GM19193 (cell line): Measurements from ENCODE around the gene KRTAP17-1.
"Not testable (repeated sequence)": the region's sequence is repeated elsewhere in the genome, so short reads cannot be mapped to it uniquely, and the experiment has no call there.

Experiments
- POLR2A ChIP-seq: IDR thresholded peaks from 4 replicates; pipeline ENCODE4 v1.6.1; 2011; ENCODE audit not compliant: insufficient read depth, insufficient read length; ENCODE audit errors: extremely low read depth

The KRTAP17-1 gene

GRCh38 chr17:41315204-41315794 is at the start of gene KRTAP17-1:
Gene KRTAP17-1 (minus strand): TSS chr17:41315710. CDS start chr17:41315650, 60 bp downstream.
- no peak for TF ChIP-seq POLR2A

- TF ChIP-seq POLR2A: no peak
Observed at GRCh38 chr17:41363881-41364280, 48.4 kb upstream of the KRTAP17-1 start.

- TF ChIP-seq POLR2A: no peak
Observed at GRCh38 chr17:41360296-41360995, 44.9 kb upstream of the KRTAP17-1 start.

GRCh38 chr17:41354536-41354935 is 39.0 kb upstream of the KRTAP17-1 start:
- no peak for TF ChIP-seq POLR2A

- no peak for TF ChIP-seq POLR2A
Observed at GRCh38 chr17:41352597-41353366, 37.3 kb upstream of the KRTAP17-1 start.

- no peak for TF ChIP-seq POLR2A
Observed at GRCh38 chr17:41351177-41351576, 35.7 kb upstream of the KRTAP17-1 start.

GRCh38 chr17:41350381-41350878 is 34.9 kb upstream of the KRTAP17-1 start, which contains the start of gene KRT33A:
Gene KRT33A (minus strand): TSS chr17:41350828. CDS start chr17:41350767, 61 bp downstream.
- TF ChIP-seq POLR2A: not testable (repeated sequence)

GRCh38 chr17:41347869-41348760 is 32.6 kb upstream of the KRTAP17-1 start:
- no peak for TF ChIP-seq POLR2A

GRCh38 chr17:41345992-41346391 is 30.5 kb upstream of the KRTAP17-1 start:
- TF ChIP-seq POLR2A: no peak

- no peak for TF ChIP-seq POLR2A
Observed at GRCh38 chr17:41343029-41343428, 27.5 kb upstream of the KRTAP17-1 start.

GRCh38 chr17:41340934-41341861 is 25.7 kb upstream of the KRTAP17-1 start:
- TF ChIP-seq POLR2A: no peak

- no peak for TF ChIP-seq POLR2A
Observed at GRCh38 chr17:41340494-41340893, 25.0 kb upstream of the KRTAP17-1 start.

- TF ChIP-seq POLR2A: no peak
Observed at GRCh38 chr17:41339571-41340172, 24.2 kb upstream of the KRTAP17-1 start.

- no peak for TF ChIP-seq POLR2A
Observed at GRCh38 chr17:41338961-41339485, 23.5 kb upstream of the KRTAP17-1 start.
